WTC11 (cell line): ENCODE results near the gene DNASE1L3. TPM values are rescaled to one million over a fixed set of nuclear protein-coding genes. Genes with fewer than 3 reads are reported as not detected.

ENCODE experiments used
- ATAC-seq: fragments of 200-7000 bp; cut with Tn5 transposase; 2 replicates; pipeline ENCODE4 v1.10.0; 2021; ENCODE audit warnings: mild to moderate bottlenecking, moderate library complexity
- CTCF ChIA-PET: fragments of 300-600 bp; sonication (Branson Sonifier 250); formaldehyde crosslinking; loops from one replicate; lab custom pipeline; 2021; ENCODE audit warnings: antibody characterized with exemption; lab: Charles Lee
- POLR2A ChIA-PET: fragments of 350-600 bp; sonication (Branson Sonifier 250); formaldehyde crosslinking; loops from one replicate; lab custom pipeline; 2021; ENCODE audit warnings: antibody characterized with exemption; lab: Charles Lee
- DNase-seq: peaks from one replicate; pipeline ENCODE4 v3.0.0; 2021; ENCODE audit warnings: low spot score
- H3K27ac Mint-ChIP-seq: 2 replicates; pipeline ENCODE4 v1.8.0; 2021; ENCODE audit warnings: mixed read lengths
- H3K27me3 Mint-ChIP-seq: 2 replicates; pipeline ENCODE4 v1.8.0; 2021; ENCODE audit warnings: low read depth, mild to moderate bottlenecking, moderate library complexity, mixed read lengths
- H3K36me3 Mint-ChIP-seq: 2 replicates; pipeline ENCODE4 v1.8.0; 2021; ENCODE audit warnings: mixed read lengths
- H3K4me1 Mint-ChIP-seq: 2 replicates; pipeline ENCODE4 v1.8.0; 2022; ENCODE audit warnings: mixed read lengths
- H3K4me3 Mint-ChIP-seq: 2 replicates; pipeline ENCODE4 v1.8.0; 2021; ENCODE audit warnings: mild to moderate bottlenecking, moderate library complexity, mixed read lengths
- H3K9me3 Mint-ChIP-seq: 2 replicates; pipeline ENCODE4 v1.8.0; 2021; ENCODE audit warnings: mixed read lengths
- ATF3 ChIP-seq: sonication (generic); formaldehyde crosslinking; conservative IDR thresholded peaks from 2 replicates; pipeline ENCODE4 v1.8.1; 2022; ENCODE audit warnings: mild to moderate bottlenecking, missing genetic modification reagents
- CDX4 ChIP-seq: fragments of 250-450 bp; sonication (Bioruptor Pico); IDR thresholded peaks from 2 replicates; pipeline ENCODE4 v1.9.0; 2021; ENCODE audit warnings: moderate library complexity, mild to moderate bottlenecking, inconsistent platforms, borderline replicate concordance
- CREM ChIP-seq: sonication (generic); formaldehyde crosslinking; IDR thresholded peaks from 2 replicates; pipeline ENCODE4 v1.8.1; 2022; ENCODE audit warnings: mild to moderate bottlenecking, missing genetic modification reagents, moderate library complexity
- E2F4 ChIP-seq: sonication (generic); formaldehyde crosslinking; IDR thresholded peaks from 2 replicates; pipeline ENCODE4 v1.8.1; 2022; ENCODE audit warnings: low read depth, mild to moderate bottlenecking, moderate library complexity, missing genetic modification reagents, borderline replicate concordance
- ELF4 ChIP-seq: sonication (generic); formaldehyde crosslinking; IDR thresholded peaks from 2 replicates; pipeline ENCODE4 v1.8.1; 2022; ENCODE audit warnings: low read depth, mild to moderate bottlenecking, moderate library complexity, missing genetic modification reagents
- FOXK1 ChIP-seq: sonication (generic); formaldehyde crosslinking; IDR thresholded peaks from 2 replicates; pipeline ENCODE4 v1.8.0; 2022; ENCODE audit warnings: mild to moderate bottlenecking, moderate library complexity, missing genetic modification reagents
- HMGA2 ChIP-seq: fragments of 250-450 bp; sonication (Bioruptor Pico); IDR thresholded peaks from 2 replicates; pipeline ENCODE4 v1.4.0; 2021; ENCODE audit warnings: mild to moderate bottlenecking, moderate library complexity
- IRF2 ChIP-seq: sonication (generic); formaldehyde crosslinking; IDR thresholded peaks from 2 replicates; pipeline ENCODE4 v1.8.0; 2022; ENCODE audit warnings: low read depth, missing genetic modification reagents, borderline replicate concordance
- JAZF1 ChIP-seq: fragments of 250-450 bp; sonication (Bioruptor Pico); IDR thresholded peaks from 2 replicates; pipeline ENCODE4 v1.9.0; 2021; ENCODE audit warnings: moderate library complexity, mild to moderate bottlenecking, inconsistent platforms
- JUN ChIP-seq: sonication (generic); formaldehyde crosslinking; IDR thresholded peaks from 2 replicates; pipeline ENCODE4 v1.8.0; 2023; ENCODE audit warnings: mild to moderate bottlenecking, missing genetic modification reagents
- MYBL2 ChIP-seq: sonication (generic); formaldehyde crosslinking; IDR thresholded peaks from 2 replicates; pipeline ENCODE4 v1.8.1; 2023; ENCODE audit warnings: mild to moderate bottlenecking, moderate library complexity, missing genetic modification reagents
- NFATC4 ChIP-seq: fragments of 250-450 bp; sonication (Bioruptor Pico); IDR thresholded peaks from 2 replicates; pipeline ENCODE4 v1.9.0; 2021; ENCODE audit warnings: mild to moderate bottlenecking
- NR1H2 ChIP-seq: sonication (generic); formaldehyde crosslinking; IDR thresholded peaks from 2 replicates; pipeline ENCODE4 v1.9.0; 2021; ENCODE audit warnings: mild to moderate bottlenecking, moderate library complexity, missing genetic modification reagents
- NR2C2 ChIP-seq: sonication (generic); formaldehyde crosslinking; IDR thresholded peaks from 2 replicates; pipeline ENCODE4 v1.8.0; 2022; ENCODE audit warnings: mild to moderate bottlenecking, missing genetic modification reagents
- PRRX2 ChIP-seq: fragments of 250-450 bp; sonication (Bioruptor Pico); IDR thresholded peaks from 2 replicates; pipeline ENCODE4 v1.8.0; 2021; ENCODE audit warnings: mild to moderate bottlenecking
- TP53 ChIP-seq: sonication (generic); formaldehyde crosslinking; IDR thresholded peaks from 2 replicates; pipeline ENCODE4 v1.8.1; 2023; ENCODE audit warnings: mild to moderate bottlenecking, missing genetic modification reagents
- USF2 ChIP-seq: sonication (generic); formaldehyde crosslinking; IDR thresholded peaks from 2 replicates; pipeline ENCODE4 v1.8.1; 2023; ENCODE audit warnings: mild to moderate bottlenecking, missing genetic modification reagents, moderate library complexity
- ZBTB21 ChIP-seq: sonication (generic); formaldehyde crosslinking; IDR thresholded peaks from 2 replicates; pipeline ENCODE4 v1.8.1; 2023; ENCODE audit warnings: mild to moderate bottlenecking, missing genetic modification reagents, borderline replicate concordance
- ZNF121 ChIP-seq: sonication (generic); formaldehyde crosslinking; IDR thresholded peaks from 2 replicates; pipeline ENCODE4 v1.8.0; 2023; ENCODE audit warnings: missing genetic modification reagents
- ZNF396 ChIP-seq: fragments of 250-450 bp; sonication (Bioruptor Pico); IDR thresholded peaks from 2 replicates; pipeline ENCODE4 v1.8.0; 2021; ENCODE audit warnings: mild to moderate bottlenecking, moderate library complexity, borderline replicate concordance
- ZNF416 ChIP-seq: fragments of 250-450 bp; sonication (Bioruptor Pico); IDR thresholded peaks from 2 replicates; pipeline ENCODE4 v1.9.0; 2021; ENCODE audit warnings: mild to moderate bottlenecking, inconsistent platforms
- total RNA-seq: library from RNA; stranded (reverse); gene quantifications from 3 replicates; pipeline ENCODE4 v1.2.3, GENCODE V29; 2021

The DNASE1L3 gene
- total RNA-seq, 1 experiment from 2014 or later = not detected

- ATAC-seq (no peak), DNase-seq (no peak)
- no peak overlapping the region for H3K4me3 Mint-ChIP-seq
- ChIA-PET POLR2A (no interaction called here), CTCF (no interaction called here)
- no peaks in the 10 kb centered on the region for H3K27me3 Mint-ChIP-seq
- no peak overlapping the region for H3K27ac Mint-ChIP-seq
- no peaks in the 10 kb centered on the region for H3K9me3 Mint-ChIP-seq
- H3K4me1 Mint-ChIP-seq = no peaks in the 10 kb centered on the region
- no peaks in the 10 kb centered on the region for H3K36me3 Mint-ChIP-seq
- TF ChIP-seq CDX4 (CRISPR knock-in tag) = no peak
These were observed 47.8 kb upstream of the DNASE1L3 start for GRCh38 chr3:58258392-58259055.

GRCh38 chr3:58256511-58256910, 45.7 kb upstream of the DNASE1L3 start:
- H3K27ac Mint-ChIP-seq = no peak overlapping the region
- TF ChIP-seq CREM = no peak
- no peak for TF ChIP-seq ELF4 (CRISPR knock-in tag)
- TF ChIP-seq ZNF396 (CRISPR knock-in tag) = no peak
- no peak for TF ChIP-seq ZNF121 (CRISPR knock-in tag)
- no peak for TF ChIP-seq PRRX2 (CRISPR knock-in tag)
- no peak for TF ChIP-seq HMGA2 (CRISPR knock-in tag)
- no peak for TF ChIP-seq NFATC4 (CRISPR knock-in tag)
- TF ChIP-seq USF2 = no peak
- no peak for TF ChIP-seq TP53 (CRISPR knock-in tag)
- no peak for TF ChIP-seq MYBL2
- TF ChIP-seq NR1H2 (CRISPR knock-in tag) = no peak
- no peak for TF ChIP-seq JUN
- no peak for TF ChIP-seq JAZF1 (CRISPR knock-in tag)
- H3K27me3 Mint-ChIP-seq = no peaks in the 10 kb centered on the region
- no peak for DNase-seq
- no peak overlapping the region for H3K4me3 Mint-ChIP-seq
- POLR2A ChIA-PET = no interaction called here
- CTCF ChIA-PET = interaction anchor here (1.0 kb wide), 1 partner anchor 69 kb away, joined by 3 read pairs; no protein-coding TSS in a partner anchor
- no peaks in the 10 kb centered on the region for H3K36me3 Mint-ChIP-seq
- no peaks in the 10 kb centered on the region for H3K9me3 Mint-ChIP-seq
- no peak for ATAC-seq
- H3K4me1 Mint-ChIP-seq = no peaks in the 10 kb centered on the region

- H3K27me3 Mint-ChIP-seq = no peaks in the 10 kb centered on the region
- H3K36me3 Mint-ChIP-seq = no peaks in the 10 kb centered on the region
- no peak overlapping the region for H3K4me3 Mint-ChIP-seq
- TF ChIP-seq NR2C2 (CRISPR knock-in tag) = no peak
- TF ChIP-seq FOXK1 (CRISPR knock-in tag) = no peak
- no peak for TF ChIP-seq ZNF416 (CRISPR knock-in tag)
- no peak for TF ChIP-seq E2F4 (CRISPR knock-in tag)
- no peak for TF ChIP-seq IRF2 (CRISPR knock-in tag)
- no peak for TF ChIP-seq JAZF1 (CRISPR knock-in tag)
- no peak for TF ChIP-seq ATF3 (CRISPR knock-in tag)
- TF ChIP-seq ZBTB21 (CRISPR knock-in tag) = no peak
- TF ChIP-seq, all 79 proteins: peak for 0
- ATAC-seq (no peak), DNase-seq (no peak)
- H3K27ac Mint-ChIP-seq = no peak overlapping the region
- no peaks in the 10 kb centered on the region for H3K9me3 Mint-ChIP-seq
- H3K4me1 Mint-ChIP-seq = no peaks in the 10 kb centered on the region
- ChIA-PET CTCF (interaction anchor here (1.8 kb wide), 1 partner anchor 79 kb away, joined by 6 read pairs; no protein-coding TSS in a partner anchor), POLR2A (no interaction called here)
These were observed 45.3 kb upstream of the DNASE1L3 start for GRCh38 chr3:58256061-58256460.
